IMR-90 (cell line): ENCODE results near the gene RAP1GAP. TPM values are rescaled to one million over a fixed set of nuclear protein-coding genes. Genes with fewer than 3 reads are reported as not detected.

Source experiments
- ATAC-seq: fragments of 200-7000 bp; cut with Tn5 transposase; 2 replicates; pipeline ENCODE4 v1.9.1; 2020; ENCODE audit warnings: low read depth, mild to moderate bottlenecking, moderate library complexity
- BruUV-seq: library from RNA; stranded (reverse); fragments of 400-500 nt; replicated peaks from 2 replicates; lab custom pipeline; 2021; lab: Mats Ljungman, UMichigan
- CTCF ChIA-PET: fragments of 300-600 bp; formaldehyde crosslinking; extraction: SDS; loops from one replicate; lab custom pipeline; 2021; ENCODE audit warnings: antibody characterized with exemption; lab: Yijun Ruan, JAX
- POLR2A ChIA-PET: fragments of 300-600 bp; sonication (Branson Sonifier 250); formaldehyde crosslinking; loops from one replicate; lab custom pipeline; 2022; ENCODE audit warnings: antibody characterized with exemption; ENCODE audit not compliant: unreplicated experiment; lab: Charles Lee
- DNase-seq: peaks from one replicate; pipeline ENCODE4 v3.0.0; 2013
- H2AFZ ChIP-seq: replicated peaks from 2 replicates; pipeline ENCODE3; 2013; ENCODE audit warnings: low read length, mild to moderate bottlenecking; ENCODE audit not compliant: poor library complexity
- H2AK5ac ChIP-seq: 2 replicates; pipeline ENCODE4 v1.6.1; 2013; ENCODE audit warnings: low read depth, low read length, inconsistent platforms
- H2AK9ac ChIP-seq: replicated peaks from 2 replicates; pipeline ENCODE3; 2013; ENCODE audit warnings: mild to moderate bottlenecking, low read depth, low read length, moderate library complexity; ENCODE audit not compliant: poor library complexity
- H2BK120ac ChIP-seq: 2 replicates; pipeline ENCODE4 v1.6.1; 2013; ENCODE audit warnings: low read depth, low read length, inconsistent platforms
- H2BK15ac ChIP-seq: 3 replicates; pipeline ENCODE4 v1.6.1; 2013; ENCODE audit warnings: low read depth, low read length, inconsistent platforms
- H2BK20ac ChIP-seq: 2 replicates; pipeline ENCODE4 v1.6.1; 2013; ENCODE audit warnings: low read depth, mild to moderate bottlenecking, inconsistent platforms, low read length, moderate library complexity
- H2BK5ac ChIP-seq: 2 replicates; pipeline ENCODE4 v1.6.1; 2013; ENCODE audit warnings: mild to moderate bottlenecking, low read depth, low read length, inconsistent platforms; ENCODE audit not compliant: poor library complexity, severe bottlenecking
- H3K14ac ChIP-seq: replicated peaks from 2 replicates; pipeline ENCODE4 v1.6.1; 2013; ENCODE audit warnings: low read depth, low read length, inconsistent platforms
- H3K18ac ChIP-seq: 2 replicates; pipeline ENCODE4 v1.6.1; 2013; ENCODE audit warnings: low read depth, low read length, control low read depth
- H3K23ac ChIP-seq: 2 replicates; pipeline ENCODE4 v1.6.1; 2013; ENCODE audit warnings: low read depth, low read length, inconsistent platforms
- H3K27ac ChIP-seq: 2 replicates; pipeline ENCODE4 v1.5.1; 2013; ENCODE audit warnings: mild to moderate bottlenecking, control low read depth, low read length; ENCODE audit not compliant: insufficient read depth
- H3K27me3 ChIP-seq: 2 replicates; pipeline ENCODE4 v1.6.1; 2013; ENCODE audit warnings: low read length; ENCODE audit not compliant: control insufficient read depth, insufficient read depth
- H3K36me3 ChIP-seq: 2 replicates; pipeline ENCODE4 v1.6.1; 2013; ENCODE audit warnings: low read length, mixed read lengths; ENCODE audit not compliant: control insufficient read depth, insufficient read depth
- H3K4ac ChIP-seq: 2 replicates; pipeline ENCODE4 v1.6.1; 2013; ENCODE audit warnings: low read depth, low read length, inconsistent platforms
- H3K4me1 ChIP-seq: 2 replicates; pipeline ENCODE4 v1.6.1; 2013; ENCODE audit warnings: low read length, mixed read lengths; ENCODE audit not compliant: control insufficient read depth, insufficient read depth
- H3K4me2 ChIP-seq: 2 replicates; pipeline ENCODE4 v1.6.1; 2013; ENCODE audit warnings: low read depth, mild to moderate bottlenecking, control low read depth, low read length, moderate library complexity
- H3K4me3 ChIP-seq: 2 replicates; pipeline ENCODE4 v1.5.1; 2013; ENCODE audit warnings: low read depth, mild to moderate bottlenecking, control low read depth, low read length, moderate library complexity; ENCODE audit not compliant: insufficient read depth
- H3K56ac ChIP-seq: 2 replicates; pipeline ENCODE4 v1.6.1; 2013; ENCODE audit warnings: low read length, inconsistent platforms; ENCODE audit not compliant: insufficient read depth; ENCODE audit errors: extremely low read depth
- H3K79me1 ChIP-seq, 2 experiments: 2 replicates each; pipeline ENCODE4 v1.6.1; 2013; ENCODE audit warnings: low read length in 2 of 2, inconsistent platforms in 1 of 2, low read depth in 1 of 2
- H3K9ac ChIP-seq: 2 replicates; pipeline ENCODE4 v1.6.1; 2013; ENCODE audit warnings: low read depth, low read length, control low read depth
- H3K9me1 ChIP-seq: 2 replicates; pipeline ENCODE4 v1.6.1; 2013; ENCODE audit warnings: low read length, inconsistent platforms; ENCODE audit not compliant: insufficient read depth
- H3K9me3 ChIP-seq: 2 replicates; pipeline ENCODE4 v1.6.1; 2013; ENCODE audit warnings: low read length; ENCODE audit not compliant: control insufficient read depth, insufficient read depth
- H4K20me1 ChIP-seq: 2 replicates; pipeline ENCODE4 v1.6.1; 2013; ENCODE audit warnings: low read length, inconsistent platforms; ENCODE audit not compliant: insufficient read depth
- H4K5ac ChIP-seq: 2 replicates; pipeline ENCODE4 v1.6.1; 2013; ENCODE audit warnings: mild to moderate bottlenecking, low read depth, low read length, control low read depth
- H4K8ac ChIP-seq, 2 experiments: 2 replicates each; pipeline ENCODE4 v1.6.1; 2013; ENCODE audit warnings: low read depth in 2 of 2, low read length in 2 of 2, control low read depth in 1 of 2, inconsistent platforms in 1 of 2
- H4K91ac ChIP-seq: 2 replicates; pipeline ENCODE4 v1.6.1; 2013; ENCODE audit warnings: low read depth, low read length, inconsistent platforms; ENCODE audit not compliant: insufficient read depth
- BHLHE40 ChIP-seq: fragments of 150-350 bp; IDR thresholded peaks from 2 replicates; pipeline ENCODE4 v1.6.1; 2016; ENCODE audit warnings: mild to moderate bottlenecking, low read depth, low read length
- CEBPB ChIP-seq: IDR thresholded peaks from 2 replicates; pipeline ENCODE4 v1.6.1; 2012; ENCODE audit warnings: low read depth, low read length, improper control_type of control experiment
- ELK1 ChIP-seq: fragments of 150-350 bp; IDR thresholded peaks from 2 replicates; pipeline ENCODE4 v1.6.1; 2016; ENCODE audit warnings: low read depth, mild to moderate bottlenecking, low read length, moderate library complexity, borderline replicate concordance
- MAFK ChIP-seq: IDR thresholded peaks from 2 replicates; pipeline ENCODE4 v1.6.1; 2012; ENCODE audit warnings: low read depth, low read length, improper control_type of control experiment
- MAZ ChIP-seq: IDR thresholded peaks from 2 replicates; pipeline ENCODE4 v1.6.1; 2012; ENCODE audit warnings: low read depth, mild to moderate bottlenecking, low read length, improper control_type of control experiment, moderate library complexity, borderline replicate concordance
- MXI1 ChIP-seq: IDR thresholded peaks from 2 replicates; pipeline ENCODE4 v1.6.1; 2012; ENCODE audit warnings: low read depth, mild to moderate bottlenecking, low read length, moderate library complexity, borderline replicate concordance
- NFE2L2 ChIP-seq: fragments of 150-350 bp; IDR thresholded peaks from 2 replicates; pipeline ENCODE4 v1.6.1; 2016; ENCODE audit warnings: low read depth, mild to moderate bottlenecking, low read length
- RAD21 ChIP-seq: IDR thresholded peaks from 2 replicates; pipeline ENCODE4 v1.6.1; 2012; ENCODE audit warnings: low read length, improper control_type of control experiment
- RCOR1 ChIP-seq: IDR thresholded peaks from 2 replicates; pipeline ENCODE4 v1.6.1; 2012; ENCODE audit warnings: mild to moderate bottlenecking, low read length, improper control_type of control experiment; ENCODE audit not compliant: insufficient replicate concordance
- RFX5 ChIP-seq: IDR thresholded peaks from 2 replicates; pipeline ENCODE4 v1.8.0; 2012; ENCODE audit warnings: low read depth, mild to moderate bottlenecking, low read length, moderate library complexity
- SMC3 ChIP-seq: fragments of 150-350 bp; IDR thresholded peaks from 2 replicates; pipeline ENCODE4 v1.6.1; 2016; ENCODE audit warnings: low read depth, mild to moderate bottlenecking, antibody characterized with exemption, low read length, moderate library complexity
- USF2 ChIP-seq: fragments of 150-350 bp; IDR thresholded peaks from 2 replicates; pipeline ENCODE4 v1.6.1; 2017; ENCODE audit warnings: mild to moderate bottlenecking, antibody characterized with exemption, low read length, low read depth
- WGBS, 2 experiments: methylation state at CpG; one replicate each; pipeline versions ENCODE4 v1.1.5 to v1.1.7; 2013; ENCODE audit warnings: missing lambda C conversion rate in 2 of 2; ENCODE audit not compliant: insufficient read length in 1 of 2; ENCODE audit errors: extremely low coverage in 2 of 2; 5-methylcytosine and 5-hydroxymethylcytosine counted together
- dilution Hi-C: fragments of 300-500 bp; cut with HindIII; formaldehyde crosslinking; loops from one replicate; pipeline ENCODE4 v1.14.3; 2018; ENCODE audit warnings: low sequenced_read_pairs; ENCODE audit not compliant: unreplicated experiment
- in situ Hi-C: fragments of 300-500 bp; cut with MboI; formaldehyde crosslinking; loops from 3 replicates; pipeline ENCODE4 v1.14.3; 2019; ENCODE audit warnings: low sequenced_read_pairs, inconsistent platforms, mixed read lengths
- intact Hi-C: fragments of 100-400 bp; cut with micrococcal nuclease; formaldehyde crosslinking; loops from 2 replicates; pipeline ENCODE4 v1.10.0; 2022
- polyA plus RNA-seq, 3 experiments: library from polyadenylated mRNA; depleted of rRNA; stranded (reverse); fragments of >200 nt; gene quantifications; 2 replicates each; pipeline ENCODE4 v1.2.3, GENCODE V29; 2012; ENCODE audit warnings: low replicate concordance in 1 of 3
- total RNA-seq: library from RNA; depleted of rRNA; stranded (reverse); fragments of >200 nt; gene quantifications from 2 replicates; pipeline ENCODE4 v1.2.3, GENCODE V29; 2012

The RAP1GAP gene
- total and polyA plus RNA-seq, 2 of the 4 experiments (the other 2 are of a cell fraction): under 0.01 to 0.10 TPM

GRCh38 chr1:21670059-21670881 lies 1.1 kb upstream of the RAP1GAP start:
- Histone ChIP-seq H3K23ac (no peak overlapping the region), H3K14ac (no peak overlapping the region), H3K36me3 (no peaks in the 10 kb centered on the region), H2BK20ac (no peak overlapping the region), H2AK9ac (no peak overlapping the region), H2AK5ac (peak overlapping the region; percentile 18; the same call in 1 of the 2 replicates), H3K4me3 (no peak overlapping the region), H3K9ac (no peak overlapping the region), H2AFZ (no peak overlapping the region), H3K79me1 (no peaks in the 10 kb centered on the region), H3K4ac (no peak overlapping the region), H4K20me1 (peaks cover 23% of the 10 kb centered on the region; the same call in 1 of the 2 replicates), H3K27me3 (peaks cover 58% of the 10 kb centered on the region), H3K4me1 (peaks cover 4% of the 10 kb centered on the region; the same call in 1 of the 2 replicates), H3K27ac (no peak overlapping the region), H2BK5ac (no peak overlapping the region), H3K56ac (no peak overlapping the region), H4K8ac (no peak overlapping the region), H4K5ac (no peak overlapping the region), H3K18ac (no peak overlapping the region), H2BK120ac (no peak overlapping the region), H3K4me2 (no peak overlapping the region; the same call in 1 of the 2 replicates), H3K9me1 (no peaks in the 10 kb centered on the region; the same call in 1 of the 2 replicates), H4K91ac (no peak overlapping the region), H2BK15ac (no peak overlapping the region), H3K9me3 (no peaks in the 10 kb centered on the region)
- no peak for DNase-seq
- ChIA-PET POLR2A (interaction anchor here (0.6 kb wide), 1 partner anchor 269 kb away, joined by 3 read pairs; no protein-coding TSS in a partner anchor), CTCF (interaction anchor here (1.2 kb wide), 1 partner anchor 11 kb away, joined by 3 read pairs; no protein-coding TSS in a partner anchor)
- TF ChIP-seq RCOR1: no peak
- no peak for TF ChIP-seq USF2
- TF ChIP-seq RFX5: no peak
- no peak for TF ChIP-seq NFE2L2
- TF ChIP-seq MAFK: no peak
- TF ChIP-seq BHLHE40: no peak
- TF ChIP-seq CEBPB: no peak
- no peak for TF ChIP-seq ELK1
- no peak for TF ChIP-seq SMC3
- no peak for TF ChIP-seq MAZ
- no peak for TF ChIP-seq MXI1
- no peak for TF ChIP-seq RAD21
- dilution Hi-C loops: no loop called here
- in situ Hi-C loops: no loop called here
- 49% methylated on average over 4 of the region's 16 CpGs; no CpG with 5 or more reads in 1 of the 2 experiments for WGBS, 2 experiments
- ATAC-seq: no peak
- intact Hi-C loops: no loop called here
- BruUV-seq: no TSS peak
